HCEC 1CT (cell line): ENCODE results near the gene FTCD.
"Not testable (repeated sequence)": the region's sequence is repeated elsewhere in the genome, so short reads cannot be mapped to it uniquely, and the experiment has no call there.

Source experiments
- DNase-seq: peaks from one replicate; pipeline ENCODE4 v3.0.0-alpha.2; 2017

FTCD gene

DNA sequence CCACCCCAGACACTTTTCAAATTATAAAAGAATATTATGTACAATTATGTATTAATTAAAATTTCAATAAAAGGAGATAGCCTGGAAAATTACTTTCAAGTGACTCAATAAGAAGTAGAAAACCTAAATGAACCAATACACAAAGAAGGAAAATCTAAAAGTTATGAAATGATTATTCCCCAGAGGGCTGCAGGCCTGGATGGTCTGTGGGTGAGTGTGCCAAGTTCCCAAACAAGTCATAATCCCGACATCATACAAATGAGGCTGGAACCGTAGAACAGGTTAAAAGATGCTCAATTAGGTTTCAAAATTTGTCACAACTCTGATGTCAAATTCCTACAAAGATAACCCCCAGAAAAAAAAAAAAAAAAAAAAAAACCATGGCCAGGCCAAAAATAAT, 16.2 kb upstream of the FTCD start:
- DNase-seq, result no peak

DNA sequence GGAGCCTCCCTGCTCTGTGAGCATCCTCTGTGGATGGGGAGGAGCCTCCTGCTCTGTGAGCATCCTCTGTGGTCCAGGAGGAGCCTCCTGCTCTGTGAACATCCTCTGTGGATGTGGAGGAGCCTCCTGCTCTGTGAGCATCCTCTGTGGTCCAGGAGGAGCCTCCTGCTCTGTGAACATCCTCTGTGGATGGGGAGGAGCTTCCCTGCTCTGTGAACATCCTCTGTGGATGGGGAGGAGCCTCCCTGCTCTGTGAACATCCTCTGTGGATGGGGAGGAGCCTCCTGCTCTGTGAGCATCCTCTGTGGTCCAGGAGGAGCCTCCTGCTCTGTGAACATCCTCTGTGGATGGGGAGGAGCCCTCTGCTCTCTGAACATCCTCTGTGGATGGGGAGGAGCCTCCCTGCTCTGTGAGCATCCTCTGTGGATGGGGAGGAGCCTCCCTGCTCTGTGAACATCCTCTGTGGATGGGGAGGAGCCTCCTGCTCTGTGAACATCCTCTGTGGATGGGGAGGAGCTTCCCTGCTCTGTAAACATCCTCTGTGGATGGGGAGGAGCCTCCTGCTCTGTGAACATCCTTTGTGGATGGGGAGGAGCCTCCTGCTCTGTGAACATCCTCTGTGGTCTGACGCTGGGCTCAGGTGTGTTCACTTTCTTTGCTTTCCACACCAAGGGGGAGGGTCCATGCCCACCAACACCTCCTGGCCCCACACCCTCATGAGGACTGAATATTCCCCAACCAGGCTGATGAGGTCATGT, 15.2 kb upstream of the FTCD start:
- not testable (repeated sequence) for DNase-seq

DNA sequence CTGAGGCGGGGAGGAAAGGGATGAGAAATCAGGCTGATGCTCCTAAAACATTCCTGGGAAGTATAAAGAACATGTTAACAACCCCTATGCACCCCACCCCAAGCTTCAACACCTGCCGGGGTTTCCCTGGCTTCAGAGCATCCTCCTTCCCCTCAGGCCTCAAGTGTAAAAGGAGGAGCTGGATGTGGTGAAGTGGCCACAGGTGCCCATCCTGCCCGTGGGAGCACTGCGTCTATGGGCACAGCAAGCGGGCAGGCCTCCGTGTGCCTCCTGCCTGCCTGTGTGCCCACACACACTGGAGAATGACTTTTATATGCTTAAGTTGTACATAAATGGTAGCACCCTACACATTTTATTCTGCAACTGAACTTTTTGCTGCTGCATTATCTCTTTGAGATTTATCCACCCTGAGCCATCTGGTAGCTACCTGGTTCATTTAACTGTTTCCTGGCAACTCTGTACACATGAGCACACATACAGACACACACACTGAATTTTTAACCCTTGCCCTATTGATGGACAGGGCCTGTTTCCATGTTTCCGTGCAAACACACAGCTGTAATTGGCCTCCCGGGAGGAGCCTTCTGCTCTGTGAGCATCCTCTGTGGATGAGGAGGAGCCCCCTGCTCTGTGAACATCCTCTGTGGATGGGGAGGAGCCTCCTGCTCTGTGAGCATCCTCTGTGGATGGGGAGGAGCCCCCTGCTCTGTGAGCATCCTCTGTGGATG, 13.4 kb upstream of the FTCD start:
- DNase-seq, result no peak

DNA sequence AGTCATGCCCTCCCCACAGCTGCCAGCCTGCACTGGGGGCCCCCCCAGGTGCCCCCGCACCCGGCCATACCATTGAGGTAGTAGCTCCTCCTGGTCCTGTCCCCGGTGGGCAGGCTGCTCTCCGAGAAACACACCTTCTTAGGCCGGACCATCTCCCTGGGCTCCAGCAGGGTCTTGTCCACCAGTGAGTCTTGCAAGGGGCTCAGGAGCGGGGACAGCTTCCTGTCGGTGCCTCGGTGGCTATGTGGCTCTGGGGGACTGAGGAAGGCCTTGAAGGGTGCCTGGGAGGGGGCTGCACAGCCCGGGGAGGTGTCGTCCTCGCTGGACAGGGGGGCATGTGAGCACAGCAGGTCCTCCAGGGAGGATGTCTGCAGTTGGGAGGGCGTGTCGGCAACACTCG, 12.9 kb upstream of the FTCD start:
- no peak for DNase-seq

DNA sequence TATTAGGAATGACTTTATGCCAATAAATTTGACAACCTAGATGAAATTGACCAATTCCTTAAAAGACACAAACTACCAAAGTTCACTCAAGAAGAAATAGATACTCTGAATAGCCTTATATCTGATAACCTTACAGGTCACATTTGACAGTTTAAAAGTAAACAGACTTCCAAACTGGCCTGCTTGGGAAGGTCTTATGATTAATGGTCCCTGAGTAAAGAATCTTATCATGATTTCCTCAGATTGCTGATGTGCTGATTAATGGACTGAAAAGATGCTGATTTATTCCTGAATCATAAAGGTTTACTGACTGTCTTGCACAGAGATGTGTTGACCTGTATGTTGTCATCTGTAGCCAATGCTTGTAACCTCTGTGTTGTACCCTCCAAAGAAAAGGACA, 9.7 kb upstream of the FTCD start:
- no peak for DNase-seq

DNA sequence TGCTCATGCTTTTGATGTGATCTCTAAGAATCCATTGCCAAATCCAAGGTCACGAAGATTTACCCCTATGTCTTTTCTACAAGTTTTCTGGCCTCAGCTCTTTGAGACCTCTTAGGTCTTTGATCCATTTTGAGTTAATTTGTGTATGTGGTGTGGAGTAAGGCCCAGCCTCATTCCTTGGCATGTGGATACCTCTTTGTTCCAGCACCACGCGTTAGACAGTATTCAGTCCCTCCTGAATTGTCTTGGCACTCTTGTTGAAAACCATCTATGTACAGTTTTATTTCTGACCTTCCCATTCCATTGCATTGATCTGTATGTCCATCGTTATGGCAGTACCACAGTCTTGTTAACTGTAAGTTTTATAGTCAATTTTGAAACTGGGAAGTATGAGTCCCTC, 8.0 kb upstream of the FTCD start:
- DNase-seq, result no peak

DNA sequence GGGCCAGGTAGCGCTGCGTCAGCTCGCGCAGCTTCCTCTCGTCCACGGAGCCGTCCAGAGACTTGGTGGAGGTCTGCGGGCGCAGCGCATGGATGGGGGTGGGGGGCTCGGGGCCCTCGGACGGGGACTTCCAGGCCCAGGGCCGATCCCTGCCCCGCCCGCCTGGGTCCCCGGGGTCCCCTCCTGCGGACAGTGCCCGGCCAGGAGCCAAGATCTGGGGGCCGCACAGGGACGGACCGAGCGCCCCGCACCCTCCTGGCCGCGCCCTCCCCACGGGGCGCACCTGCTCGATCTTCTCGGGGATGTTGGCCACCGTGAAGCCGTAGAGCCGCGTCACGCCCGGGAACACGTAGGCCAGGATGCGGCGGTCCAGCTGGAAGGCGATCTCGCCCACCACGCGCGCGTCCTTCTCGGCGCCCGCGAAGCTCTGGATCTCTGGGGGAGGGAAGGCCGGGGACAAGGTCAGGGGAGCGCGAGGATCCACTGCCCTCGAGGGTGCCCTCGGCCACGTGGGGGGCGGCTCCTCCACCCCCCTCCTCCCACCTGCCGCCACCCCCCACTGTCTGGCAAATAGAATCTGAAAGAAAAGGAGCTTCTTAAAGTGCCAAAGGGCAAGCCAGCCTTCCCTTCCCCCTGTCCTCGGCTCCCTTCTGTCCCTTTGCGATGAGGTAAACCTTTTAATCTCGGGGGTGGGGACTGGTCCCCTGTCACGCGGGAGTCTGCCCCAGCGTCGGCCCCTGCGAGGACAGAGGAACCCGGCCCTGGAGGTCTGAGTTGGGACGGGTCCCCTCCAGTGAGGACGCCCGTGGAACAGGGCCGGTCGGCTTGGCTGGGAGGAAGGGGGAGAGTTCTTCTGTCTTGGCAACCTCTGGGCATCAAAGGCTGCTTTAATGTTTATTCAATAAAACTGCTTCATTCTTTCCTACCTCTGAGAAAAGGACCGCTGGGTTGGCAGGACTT, 6.5 kb upstream of the FTCD start:
- DNase-seq, result no peak

DNA sequence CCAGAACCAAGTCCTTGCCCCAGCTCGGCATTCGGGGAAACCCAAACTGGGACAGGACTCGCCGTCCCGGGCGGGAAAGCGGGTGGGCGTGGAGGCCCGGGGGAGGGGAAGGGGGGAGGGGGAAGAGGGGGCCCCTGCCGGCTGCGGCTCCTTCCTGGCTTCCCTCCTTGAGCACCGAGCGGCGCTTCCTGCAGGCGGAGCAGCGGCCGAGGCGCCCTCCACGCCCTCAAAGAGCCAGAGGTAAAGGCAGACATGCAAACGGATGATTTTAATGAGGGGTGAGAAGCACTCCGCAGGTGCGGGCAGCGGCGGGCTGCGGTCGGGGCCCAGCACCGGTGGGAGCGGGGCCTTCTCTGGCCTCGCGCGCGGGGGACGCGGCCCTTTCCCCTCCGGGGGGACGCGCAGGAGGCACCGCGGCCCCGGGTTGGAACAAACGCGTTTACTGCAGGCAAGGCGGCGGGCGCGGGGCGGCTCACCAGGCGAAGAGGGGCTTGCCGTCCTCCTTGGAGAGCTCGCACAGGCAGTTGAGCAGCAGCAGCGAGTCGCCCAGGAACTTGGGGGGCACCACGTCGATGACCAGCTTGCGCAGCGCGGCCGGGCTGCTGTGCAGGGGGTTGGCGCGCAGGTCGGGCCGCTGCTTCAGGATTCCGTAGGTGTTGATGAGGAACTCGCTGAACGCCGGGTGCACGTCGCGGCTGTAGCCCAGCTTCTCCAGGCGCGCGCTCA, 5.7 kb upstream of the FTCD start:
- no peak for DNase-seq

DNA sequence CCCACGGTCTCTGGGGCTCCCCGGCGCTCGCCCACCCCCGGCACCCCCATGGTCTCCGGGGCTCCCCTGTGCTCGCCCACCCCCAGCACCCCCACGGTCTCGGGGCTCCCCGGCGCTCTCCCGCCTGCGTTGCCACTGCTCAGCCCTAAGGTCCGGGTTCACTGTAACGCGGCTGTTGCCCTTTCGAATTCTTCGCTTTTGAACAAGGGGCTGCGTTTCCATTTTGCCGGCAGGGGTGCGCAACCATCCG, 5.2 kb upstream of the FTCD start:
- no peak for DNase-seq

DNA sequence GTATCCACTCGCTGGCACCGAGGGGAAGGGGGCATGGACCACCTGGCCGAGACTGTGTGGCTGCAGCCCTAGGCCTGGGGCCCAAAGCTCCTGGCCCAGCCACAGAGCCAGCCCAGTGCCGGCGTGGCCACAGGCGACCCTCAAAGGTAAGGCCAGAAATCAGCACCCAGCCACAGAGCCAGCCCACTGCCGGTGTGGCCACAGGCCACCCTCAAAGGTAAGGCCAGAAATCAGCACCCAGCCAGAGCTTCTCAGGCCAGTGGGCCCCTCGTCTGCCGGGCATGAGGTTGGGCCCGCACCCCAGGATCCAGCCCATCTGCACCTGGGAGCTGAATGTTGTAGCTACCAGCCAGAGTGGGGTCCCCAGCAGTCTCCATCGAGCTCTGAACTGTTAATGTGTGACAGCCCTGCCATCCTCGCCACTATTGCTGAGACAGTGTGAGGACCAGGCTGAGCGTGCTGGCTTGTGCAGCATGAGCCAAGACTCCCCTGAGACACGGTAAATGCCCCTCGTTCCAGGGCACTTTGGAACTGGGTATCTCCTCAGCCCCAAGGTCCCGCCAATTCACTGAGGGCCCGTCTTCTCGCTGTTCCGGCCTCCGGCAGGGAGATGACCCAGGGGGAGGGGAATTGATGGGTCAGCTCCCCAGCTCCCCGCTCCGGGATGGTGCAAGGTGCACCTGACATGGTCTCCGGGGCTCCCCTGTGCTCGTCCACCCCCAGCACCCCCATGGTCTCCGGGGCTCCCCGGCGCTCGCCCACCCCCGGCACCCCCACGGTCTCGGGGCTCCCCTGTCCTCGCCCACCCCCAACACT, 4.7 kb upstream of the FTCD start:
- DNase-seq, result no peak

DNA sequence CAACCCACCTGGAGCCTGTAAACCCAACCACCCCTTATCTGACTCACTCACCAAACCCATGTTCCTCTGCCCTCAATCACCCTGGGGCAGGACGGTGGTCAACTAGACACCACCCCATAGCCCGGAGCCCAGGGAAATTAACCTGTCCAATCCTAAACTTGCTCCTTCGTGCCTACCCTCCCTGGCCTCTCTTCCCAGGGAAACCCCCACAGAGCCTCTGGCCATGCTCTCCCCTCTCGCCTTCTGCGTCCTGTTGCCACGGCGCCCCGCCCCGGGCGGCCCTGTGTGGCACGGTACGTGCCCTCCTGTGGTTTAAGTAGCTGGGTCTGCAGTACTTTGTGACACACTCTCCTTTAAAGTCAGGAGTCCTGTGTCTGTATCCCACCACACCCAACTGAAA, 4.0 kb upstream of the FTCD start:
- DNase-seq, result no peak

DNA sequence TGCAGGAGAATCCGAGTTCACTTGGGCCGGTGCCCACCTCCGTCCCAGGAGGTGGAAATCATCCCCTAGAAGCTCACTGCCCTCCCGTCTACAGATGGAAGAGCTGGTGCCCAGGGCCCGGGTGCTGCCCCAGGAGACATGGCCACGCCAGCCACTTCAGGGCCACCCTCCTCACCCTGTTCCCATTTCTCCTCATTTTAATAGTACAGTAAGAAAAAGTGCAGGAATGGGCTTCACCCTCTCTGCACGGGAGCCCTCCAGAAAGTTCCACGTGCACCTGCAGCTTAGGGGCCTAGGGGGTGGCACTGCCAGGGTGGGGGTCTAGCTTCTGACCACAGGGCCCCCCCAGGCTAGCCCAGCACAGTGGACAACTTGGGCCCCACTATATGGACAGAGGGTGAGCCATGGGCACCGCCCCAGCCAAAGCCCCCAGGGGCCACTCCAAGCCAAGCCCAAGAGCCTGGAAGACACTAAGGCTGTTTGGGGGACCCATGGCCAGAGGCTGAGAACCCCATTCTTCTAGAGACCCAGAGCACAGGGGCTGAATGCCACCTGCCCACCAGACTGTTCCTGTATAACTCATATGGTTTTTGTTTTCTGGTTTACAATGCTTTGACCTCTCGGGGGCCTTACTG, 3.4 kb upstream of the FTCD start:
- no peak for DNase-seq

DNA sequence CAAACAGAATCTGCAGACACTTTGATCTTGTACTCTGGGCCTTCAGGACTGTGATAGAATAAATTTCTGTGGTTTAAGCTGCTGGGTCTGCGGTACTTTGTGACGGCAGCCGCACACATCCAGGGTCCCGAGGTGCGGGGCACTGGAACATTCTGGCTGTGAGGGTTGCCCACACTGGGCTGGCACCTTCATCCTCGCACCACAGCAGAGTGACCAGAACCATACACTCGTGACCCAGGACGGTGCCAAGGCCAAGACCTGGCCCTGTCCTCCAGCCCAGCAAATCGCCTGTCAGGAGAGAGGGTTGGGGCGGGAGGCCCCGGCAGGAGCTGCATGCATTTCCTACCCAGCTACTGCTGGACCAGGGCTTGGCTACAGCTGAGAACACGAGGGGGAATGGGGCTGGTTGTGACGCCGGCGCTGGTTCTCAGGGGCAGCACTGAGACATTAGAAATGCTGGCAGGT, 2.6 kb upstream of the FTCD start:
- DNase-seq, result no peak

DNA sequence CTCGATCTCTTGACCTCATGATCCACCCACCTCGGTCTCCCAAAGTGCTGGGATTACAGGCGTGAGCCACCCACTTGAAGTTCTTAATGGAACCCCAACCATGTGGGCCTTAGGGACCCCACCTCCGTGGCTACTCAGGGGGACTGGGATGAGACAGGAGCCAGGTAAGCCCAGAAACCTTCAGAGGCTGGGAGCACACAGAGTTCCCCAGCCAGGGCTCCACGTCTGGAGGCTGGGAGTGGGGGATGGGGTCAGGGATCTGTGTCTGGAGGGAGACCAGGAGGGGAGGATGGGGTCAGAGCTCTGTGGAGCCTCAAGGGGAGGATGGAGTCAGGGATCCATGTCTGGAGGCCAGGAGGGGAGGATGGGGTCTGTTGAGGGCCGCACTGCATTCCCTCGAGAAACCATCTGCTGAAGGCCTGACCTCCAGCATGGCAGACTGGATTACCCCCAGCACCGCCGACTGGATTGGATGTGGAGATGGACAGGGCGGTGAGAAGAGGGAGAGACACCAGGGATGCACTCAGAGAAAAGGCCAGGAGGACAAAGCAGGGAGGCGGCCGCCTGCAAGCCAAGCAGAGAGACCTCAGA, 2.1 kb upstream of the FTCD start:
- DNase-seq, result no peak

DNA sequence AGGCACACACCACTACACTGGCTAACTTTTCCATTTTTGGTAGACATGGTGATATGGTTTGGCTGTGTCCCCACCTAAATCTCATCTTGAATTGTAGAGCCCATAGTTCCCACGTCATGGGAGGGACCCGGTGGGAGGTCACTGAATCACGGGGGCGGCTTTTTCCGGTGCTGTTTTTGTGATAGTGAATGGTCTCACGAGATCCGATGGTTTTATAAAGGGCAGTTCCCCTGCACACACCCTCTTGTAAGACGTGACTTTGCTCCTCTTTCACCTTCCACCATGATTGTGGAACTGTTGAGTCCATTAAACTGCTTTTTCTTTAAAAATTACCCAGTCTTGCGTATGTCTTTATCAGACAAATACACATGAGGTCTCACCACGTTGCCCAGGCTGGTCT, 1.3 kb upstream of the FTCD start:
- no peak for DNase-seq

DNA sequence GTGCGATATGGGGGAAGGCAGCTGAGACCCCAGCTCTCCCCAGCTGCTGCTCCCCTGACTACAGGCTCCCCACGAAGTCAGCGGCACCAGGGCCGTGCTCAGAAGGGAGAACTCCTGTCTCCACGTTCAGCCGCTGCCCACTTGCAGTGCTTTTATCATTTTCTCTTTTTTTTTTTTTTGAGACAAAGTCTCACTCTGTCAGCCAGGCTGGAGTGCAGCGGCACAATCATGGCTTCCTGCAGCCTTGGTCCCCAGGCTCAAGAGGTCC, 933 bp upstream of the FTCD start:
- DNase-seq, result no peak

DNA sequence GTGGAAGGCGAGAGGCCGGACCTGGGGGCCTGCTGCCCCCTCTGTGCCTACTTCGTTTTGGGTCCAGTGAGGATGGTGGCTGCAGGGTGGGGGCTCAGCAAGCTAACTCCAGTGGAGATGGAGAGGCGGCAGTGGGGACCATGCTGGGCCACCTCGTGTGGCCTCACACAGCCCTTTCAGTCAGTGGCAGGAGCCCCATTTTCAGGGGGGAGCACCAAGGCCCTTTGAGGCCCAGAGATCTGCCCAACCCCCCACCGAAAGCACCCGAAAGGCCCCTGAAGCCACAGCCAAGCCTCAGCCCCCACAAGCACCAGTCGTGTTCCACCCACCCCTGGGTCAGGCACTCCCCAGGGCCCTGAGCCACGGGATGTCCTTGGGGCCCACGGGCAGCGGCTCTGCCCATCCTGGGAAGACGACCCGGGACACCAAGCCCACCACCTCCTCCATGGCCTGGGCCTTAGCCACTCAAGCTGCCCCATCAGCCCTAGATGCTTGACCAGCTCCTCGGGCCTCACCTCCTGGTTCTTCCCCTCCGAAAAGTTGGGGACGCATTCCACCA, 345 bp downstream of the FTCD start:
- DNase-seq, result no peak

DNA sequence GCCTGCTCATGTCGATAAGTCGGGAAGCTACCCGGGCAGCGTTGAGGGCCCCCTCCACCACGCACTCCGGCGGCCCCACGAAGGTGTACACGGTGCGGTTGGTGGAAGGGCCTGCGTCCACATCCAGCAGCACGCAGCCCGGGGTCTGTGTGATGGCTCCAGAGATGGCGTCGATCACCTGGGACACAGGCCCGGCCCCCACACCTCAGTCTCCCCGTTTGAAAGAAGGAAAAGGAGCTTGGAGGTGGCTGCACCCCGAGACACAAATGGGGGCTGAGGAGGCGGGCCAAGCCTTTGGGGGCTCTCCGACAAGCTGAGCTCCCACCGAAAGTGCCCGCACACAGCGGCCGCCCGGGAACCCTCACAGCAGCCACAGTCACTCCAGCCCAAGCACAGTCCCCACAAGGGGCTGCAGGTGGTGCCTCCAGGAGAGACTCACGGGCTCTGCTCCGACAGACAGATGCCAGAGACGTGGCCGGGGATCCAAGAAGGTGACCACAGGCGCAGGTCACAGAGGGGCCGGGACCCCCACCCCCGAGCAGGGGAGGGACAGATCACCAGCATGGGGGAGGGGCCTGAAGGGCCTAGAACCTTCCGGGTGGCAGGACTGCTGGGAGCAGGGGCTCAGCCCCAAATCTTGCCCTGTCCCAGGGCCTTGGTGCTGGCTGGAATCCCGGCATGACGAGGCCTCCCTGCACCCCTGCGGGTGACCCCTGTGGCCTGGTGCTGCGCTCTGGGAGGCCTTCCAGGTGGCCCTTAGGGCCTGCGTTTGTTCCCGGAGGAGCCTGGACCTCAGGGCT, 1.0 kb downstream of the FTCD start:
- DNase-seq, result no peak

DNA sequence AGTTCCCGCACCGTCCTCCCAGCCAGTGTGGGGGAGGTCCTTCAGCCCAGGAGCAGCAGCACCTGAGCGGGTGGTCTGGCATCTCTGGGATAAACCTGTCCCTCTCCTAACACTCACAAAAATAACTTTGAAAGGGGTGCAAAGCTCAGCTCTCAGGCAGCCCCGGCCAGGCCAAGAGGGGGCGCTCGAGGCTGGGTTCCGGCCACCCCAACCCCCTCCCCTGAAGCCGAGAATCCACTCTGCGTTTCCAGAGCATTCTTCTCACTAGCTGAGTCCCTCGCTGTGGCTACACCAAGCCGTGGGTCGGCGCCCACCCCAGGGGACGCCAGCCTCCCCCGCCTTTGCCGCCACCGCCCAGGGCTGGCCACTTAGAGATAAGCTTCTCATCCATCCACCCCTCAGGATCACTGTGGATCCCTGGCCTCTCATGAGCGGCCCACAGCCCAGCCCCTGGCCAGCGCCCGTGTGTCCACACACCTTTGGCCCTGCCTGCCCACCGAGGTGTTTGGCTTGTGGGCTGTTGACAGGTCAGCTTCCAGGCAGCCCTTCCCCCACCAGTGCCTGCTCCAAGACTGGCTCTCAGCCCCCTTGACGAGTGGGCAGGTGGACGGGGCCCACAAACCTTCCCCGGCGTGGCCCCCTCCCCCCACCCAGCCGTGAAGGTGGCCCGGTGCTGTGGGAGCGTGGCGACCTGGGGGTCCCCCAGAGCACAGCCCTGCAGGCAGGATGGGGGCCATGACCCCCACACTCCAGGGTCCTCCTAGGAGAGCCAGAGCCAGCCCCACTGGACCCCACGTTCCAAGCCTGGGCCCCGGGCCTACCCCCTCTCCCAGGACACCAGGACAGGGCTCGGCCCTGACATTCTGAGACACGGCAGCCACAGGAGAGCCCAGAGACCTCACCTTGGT, 1.9 kb downstream of the FTCD start:
- no peak for DNase-seq
